GM12801 (cell line): ENCODE results near the gene ATXN1.

Experiments
- TF ChIP-seq, protein P1 (sequence below): IDR thresholded peaks from one replicate; pipeline ENCODE4 v1.5.1; 2011; ENCODE audit warnings: control low read depth; ENCODE audit not compliant: insufficient read length; ENCODE audit errors: extremely low read depth

Gene ATXN1

DNA sequence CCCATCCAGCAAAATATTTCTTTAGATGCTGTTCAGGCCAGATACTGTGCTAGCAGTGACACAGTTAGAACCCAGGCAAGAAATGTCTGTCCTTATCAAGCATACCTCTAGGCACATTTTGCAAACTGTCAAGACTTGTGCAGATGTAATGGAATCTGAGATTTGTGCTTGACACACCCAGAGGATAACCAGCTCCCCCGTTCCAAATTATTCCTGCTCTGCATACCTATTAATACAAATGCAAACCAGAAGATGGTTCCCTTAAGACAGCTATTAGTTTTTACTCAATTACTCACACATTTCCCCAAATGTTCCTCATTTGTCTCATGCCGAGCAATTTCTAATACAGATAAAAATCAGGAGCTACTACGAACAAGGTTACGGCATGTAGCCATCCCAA lies 40.4 kb downstream of the ATXN1 start:
- TF ChIP-seq, protein P1, sequence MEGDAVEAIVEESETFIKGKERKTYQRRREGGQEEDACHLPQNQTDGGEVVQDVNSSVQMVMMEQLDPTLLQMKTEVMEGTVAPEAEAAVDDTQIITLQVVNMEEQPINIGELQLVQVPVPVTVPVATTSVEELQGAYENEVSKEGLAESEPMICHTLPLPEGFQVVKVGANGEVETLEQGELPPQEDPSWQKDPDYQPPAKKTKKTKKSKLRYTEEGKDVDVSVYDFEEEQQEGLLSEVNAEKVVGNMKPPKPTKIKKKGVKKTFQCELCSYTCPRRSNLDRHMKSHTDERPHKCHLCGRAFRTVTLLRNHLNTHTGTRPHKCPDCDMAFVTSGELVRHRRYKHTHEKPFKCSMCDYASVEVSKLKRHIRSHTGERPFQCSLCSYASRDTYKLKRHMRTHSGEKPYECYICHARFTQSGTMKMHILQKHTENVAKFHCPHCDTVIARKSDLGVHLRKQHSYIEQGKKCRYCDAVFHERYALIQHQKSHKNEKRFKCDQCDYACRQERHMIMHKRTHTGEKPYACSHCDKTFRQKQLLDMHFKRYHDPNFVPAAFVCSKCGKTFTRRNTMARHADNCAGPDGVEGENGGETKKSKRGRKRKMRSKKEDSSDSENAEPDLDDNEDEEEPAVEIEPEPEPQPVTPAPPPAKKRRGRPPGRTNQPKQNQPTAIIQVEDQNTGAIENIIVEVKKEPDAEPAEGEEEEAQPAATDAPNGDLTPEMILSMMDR = no peak

DNA sequence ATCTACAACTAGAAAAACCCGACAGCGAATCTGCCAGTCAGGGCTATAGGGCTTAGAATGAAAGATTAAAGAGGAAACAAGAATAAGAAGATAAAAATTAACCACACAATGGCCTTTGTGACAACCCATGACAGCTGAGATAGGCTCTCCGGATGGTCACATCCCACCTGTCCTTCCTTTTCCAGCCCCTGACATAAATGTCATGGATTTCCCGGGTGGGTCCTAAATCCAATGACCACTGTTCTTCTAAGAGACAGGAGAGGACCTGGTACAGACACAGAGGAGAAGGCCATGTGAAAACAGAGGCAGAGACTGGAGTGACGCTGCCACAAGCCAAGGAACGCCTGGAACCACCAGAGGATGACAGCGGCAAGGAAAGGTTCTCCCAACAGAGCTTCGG lies 41.8 kb downstream of the ATXN1 start:
- TF ChIP-seq, protein P1 = no peak

DNA sequence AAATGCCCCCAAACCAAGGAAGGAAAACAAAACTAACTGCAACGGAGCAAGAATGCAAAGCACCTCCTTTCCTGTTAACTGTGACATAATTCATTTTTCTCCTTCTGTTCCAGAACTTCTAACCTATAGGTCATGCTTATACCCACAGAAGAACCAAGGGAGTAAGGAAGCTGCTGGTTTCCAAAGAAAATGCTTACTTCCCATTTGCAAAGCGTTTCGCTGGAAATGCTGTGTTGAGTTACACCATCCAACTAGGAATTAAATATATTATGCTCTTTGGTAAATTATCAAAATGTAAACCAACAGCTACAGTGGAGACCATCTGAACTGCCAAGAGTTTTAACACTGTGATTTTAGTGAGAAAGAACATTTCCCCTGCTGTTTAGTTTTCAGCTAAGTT lies 42.9 kb downstream of the ATXN1 start:
- TF ChIP-seq, protein P1 = no peak

DNA sequence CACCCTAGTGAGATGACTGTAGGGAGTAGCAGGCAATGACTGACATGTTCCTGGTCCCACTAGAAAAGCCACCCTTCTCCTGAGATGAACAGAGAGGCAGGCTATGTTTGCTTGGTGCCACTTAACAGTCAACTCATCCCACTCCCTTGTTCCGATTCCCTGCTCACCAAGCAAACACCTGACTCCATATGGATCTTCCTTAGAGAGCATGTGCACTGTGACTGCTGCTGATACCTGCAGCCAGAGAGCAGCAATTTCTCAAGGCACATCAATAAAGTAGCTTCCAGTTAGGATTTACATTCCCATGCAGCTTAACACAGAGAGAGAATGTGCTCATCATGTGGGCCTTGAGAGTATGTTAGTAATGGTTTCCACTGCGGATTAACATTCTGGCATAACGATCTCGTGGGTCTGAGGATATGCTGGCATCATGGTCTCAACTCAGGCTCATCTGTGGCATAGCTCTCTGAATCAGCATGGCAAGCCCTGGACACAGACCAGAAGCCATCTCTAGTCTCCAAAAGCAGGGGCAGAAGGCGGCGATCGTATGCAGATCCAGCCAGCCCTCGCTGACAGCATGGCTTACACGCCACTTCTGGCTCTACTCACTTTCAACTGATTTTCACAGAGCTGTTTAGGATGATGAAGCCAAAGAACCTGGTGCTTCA lies 43.9 kb downstream of the ATXN1 start:
- TF ChIP-seq, protein P1 = no peak

DNA sequence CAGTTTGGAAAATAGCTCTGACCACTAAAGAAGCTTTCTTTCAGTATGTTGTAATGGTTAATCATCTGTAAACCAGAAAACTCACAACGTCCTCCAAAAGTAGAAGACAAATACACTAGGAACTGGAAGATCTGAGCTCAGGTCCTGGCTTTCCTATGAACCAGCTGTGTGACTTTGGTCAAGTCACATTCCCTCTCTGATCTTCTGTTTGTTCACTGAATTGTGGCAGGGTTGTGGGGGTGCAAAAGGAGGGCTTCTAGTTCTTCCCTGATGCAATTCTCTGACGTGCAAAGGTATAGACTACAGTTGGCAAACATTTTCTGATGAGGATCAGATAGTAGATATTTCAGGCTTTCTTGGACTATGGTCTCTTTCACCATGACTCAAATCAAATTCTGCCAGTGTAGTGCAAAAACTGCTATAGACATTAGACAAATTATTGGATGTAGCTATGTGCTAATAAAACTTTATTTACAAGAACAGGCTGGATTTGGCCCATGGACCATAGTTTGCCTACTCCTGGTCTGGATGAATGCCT lies 44.9 kb downstream of the ATXN1 start:
- TF ChIP-seq, protein P1 = no peak

DNA sequence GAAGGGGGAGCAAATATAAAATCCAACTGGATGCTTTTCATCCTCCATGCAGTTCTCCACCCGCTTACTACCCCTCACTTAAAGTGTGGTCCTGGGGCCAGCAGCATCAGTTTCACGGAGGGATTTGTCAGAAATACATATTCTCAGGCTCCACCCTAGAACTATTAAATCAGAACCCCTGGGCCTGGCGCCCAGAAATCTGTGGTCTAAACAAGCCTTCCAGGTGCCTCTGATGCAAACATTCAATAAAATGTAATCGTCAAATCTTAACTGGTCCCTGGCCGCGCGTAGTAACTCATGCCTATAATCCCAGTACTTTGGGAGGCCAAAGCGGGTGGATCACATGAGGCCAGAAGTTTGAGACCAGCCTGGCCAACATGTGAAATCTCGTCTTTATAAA lies 47.7 kb downstream of the ATXN1 start:
- TF ChIP-seq, protein P1 = no peak

DNA sequence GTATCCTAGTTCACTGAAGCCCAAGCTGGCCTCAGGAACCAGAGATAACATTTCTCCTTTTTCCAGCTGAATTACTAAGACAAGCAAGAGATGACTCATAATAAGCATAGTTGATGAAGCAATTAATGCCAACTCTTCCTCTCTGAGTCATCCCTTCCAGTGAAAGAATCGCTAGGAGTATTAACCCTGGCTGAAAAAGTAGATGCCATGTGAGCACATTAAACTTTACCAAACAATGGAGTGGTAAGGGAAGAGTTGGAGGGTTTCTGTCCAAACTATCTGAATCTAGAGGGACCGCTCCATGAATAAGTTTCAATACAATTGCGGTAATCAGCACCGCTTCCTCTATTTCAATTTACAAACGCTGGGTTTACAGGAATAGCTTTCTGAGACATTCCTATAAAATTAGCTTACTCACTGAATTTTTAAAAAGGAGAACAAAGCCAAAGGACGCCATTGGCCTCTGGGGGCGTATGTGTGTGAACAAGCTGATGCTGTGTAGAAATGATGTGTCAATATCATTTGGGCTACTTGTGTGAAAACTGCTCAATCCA lies 48.3 kb downstream of the ATXN1 start:
- TF ChIP-seq, protein P1 = no peak
